Stimulated activated CD4-positive, alpha-beta T cell treated with anti-CD3 and anti-CD28 coated beads, Interleukin-1b, Interleukin-23, amount 100 ng/mL, for 4 hours (primary cell): ENCODE data around the gene NRL.

Source experiments
- DNase-seq, 2 donors: peaks; one replicate each; pipeline ENCODE4 v3.0.0-alpha.2; 2020; ENCODE audit warnings: low read depth in 2 of 2

Gene NRL

DNA sequence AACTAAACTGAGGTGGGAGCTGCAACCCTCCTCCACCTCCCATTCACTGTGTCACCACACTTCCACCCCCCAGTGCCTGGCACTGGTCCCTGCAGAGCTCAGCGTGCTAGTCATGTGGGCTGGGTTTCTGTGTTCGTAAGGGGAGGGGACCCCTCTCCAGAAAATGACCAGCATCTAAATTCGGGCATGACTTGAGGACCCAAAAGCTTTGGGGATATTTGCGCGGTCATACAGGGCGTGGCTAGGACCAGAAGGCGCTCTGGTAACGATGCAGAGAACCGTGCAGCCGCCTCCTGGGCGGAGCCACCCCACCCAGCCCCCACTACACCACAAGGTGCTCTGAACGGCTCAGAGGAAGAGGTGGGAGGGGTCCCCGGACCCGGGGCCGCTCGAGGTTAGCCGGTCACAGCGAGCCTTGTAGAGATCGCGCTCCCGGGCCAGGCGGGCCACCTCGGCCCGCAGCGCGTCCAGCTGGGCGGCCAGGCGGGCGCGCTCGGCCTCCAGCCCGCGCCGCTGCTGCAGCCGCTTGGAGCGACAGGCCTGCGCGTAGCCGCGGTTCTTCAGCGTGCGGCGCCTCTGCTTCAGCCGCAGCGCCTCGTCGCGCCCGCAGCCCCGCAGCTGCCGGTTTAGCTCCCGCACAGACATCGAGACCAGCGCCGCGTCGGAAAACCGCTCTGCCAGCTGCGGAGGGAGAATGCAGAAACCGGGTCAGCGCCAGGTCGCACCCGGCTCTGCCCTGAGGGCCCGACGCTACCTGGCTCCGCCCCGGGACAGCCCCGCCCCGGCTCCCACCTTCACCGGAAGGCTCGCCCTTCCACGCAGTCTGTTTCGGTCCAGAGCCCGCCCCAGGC is 33.6 kb downstream of the NRL start:
- DNase-seq, result peak; percentile 49 to 64

GRCh38 chr14:24080142-24080530 is 34.6 kb downstream of the NRL start:
- DNase-seq, result no peak

DNA sequence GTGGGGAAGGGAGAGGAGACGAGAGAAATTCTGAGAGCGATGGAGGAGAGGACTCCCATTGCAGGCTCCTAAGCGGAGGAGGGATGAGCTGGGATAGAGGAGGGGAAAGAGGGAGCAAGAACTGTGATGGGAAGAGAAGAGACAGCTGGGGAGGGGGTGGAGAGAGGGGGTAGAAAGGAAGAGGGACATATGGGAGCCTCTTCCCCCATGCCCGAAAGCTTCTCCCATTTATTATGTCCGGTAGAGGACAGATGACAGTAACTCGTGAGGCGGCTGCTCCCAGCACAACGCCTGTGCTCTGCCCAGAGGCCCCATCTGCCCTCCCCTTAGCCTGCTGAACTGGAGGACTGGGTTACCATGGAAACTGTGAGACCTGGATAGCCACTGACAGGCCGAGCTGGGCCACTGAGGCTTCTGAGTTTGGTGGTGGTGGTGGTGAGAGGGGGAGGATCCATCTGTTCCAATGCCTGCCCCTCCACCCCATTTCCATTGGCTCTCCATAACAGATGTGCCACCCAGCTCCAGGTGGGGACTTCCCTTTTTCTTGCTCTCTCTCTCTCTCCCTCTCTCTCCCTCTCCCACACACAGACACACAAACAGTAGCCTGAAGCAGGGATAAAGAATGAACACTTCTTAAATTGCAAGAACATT is 35.1 kb downstream of the NRL start:
- no peak for DNase-seq

GRCh38 chr14:24078146-24078545 is 36.6 kb downstream of the NRL start:
- DNase-seq, result no peak

GRCh38 chr14:24077086-24077485 is 37.7 kb downstream of the NRL start:
- no peak for DNase-seq

- no peak for DNase-seq
Measured at GRCh38 chr14:24076302-24076601, 38.5 kb downstream of the NRL start.

DNA sequence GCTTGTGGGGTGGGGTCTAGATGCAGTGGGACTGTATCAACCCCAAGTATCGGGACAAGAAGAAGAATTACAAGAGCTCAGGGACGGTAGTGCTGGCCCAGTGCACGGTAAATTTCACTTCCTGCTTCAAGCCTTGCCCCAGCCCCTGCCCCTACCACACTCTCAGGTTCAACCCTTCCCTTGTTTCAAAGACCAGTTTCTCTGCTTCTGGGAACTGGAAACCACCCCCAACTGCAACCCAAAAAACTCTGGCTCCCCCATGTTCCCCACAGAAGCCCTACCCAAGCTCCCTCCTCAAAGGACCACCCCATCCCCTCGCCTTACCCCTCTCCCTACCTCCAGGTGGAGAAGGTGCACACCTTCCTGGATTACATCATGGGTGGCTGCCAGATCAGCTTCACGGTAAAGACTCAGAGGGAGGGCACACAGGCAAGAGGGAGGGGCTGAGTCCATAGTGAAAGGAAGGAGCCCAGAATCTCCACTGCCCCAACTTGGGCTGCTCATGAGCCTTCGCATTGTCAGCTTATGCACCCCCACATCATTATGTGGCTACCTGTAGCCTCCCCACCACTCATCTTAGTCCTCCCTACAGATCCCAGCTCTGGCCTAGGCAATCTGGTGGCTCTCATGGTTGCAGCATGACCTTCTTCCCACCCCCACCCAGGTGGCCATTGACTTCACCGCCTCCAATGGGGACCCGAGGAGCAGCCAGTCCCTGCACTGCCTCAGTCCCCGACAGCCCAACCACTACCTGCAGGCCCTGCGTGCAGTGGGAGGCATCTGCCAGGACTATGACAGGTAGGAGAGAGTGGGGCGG is 39.1 kb downstream of the NRL start:
- no peak for DNase-seq

GRCh38 chr14:24074625-24075484 is 39.9 kb downstream of the NRL start:
- DNase-seq, result no peak

- DNase-seq, result no peak
Measured at GRCh38 chr14:24072881-24073877, 41.6 kb downstream of the NRL start.

DNA sequence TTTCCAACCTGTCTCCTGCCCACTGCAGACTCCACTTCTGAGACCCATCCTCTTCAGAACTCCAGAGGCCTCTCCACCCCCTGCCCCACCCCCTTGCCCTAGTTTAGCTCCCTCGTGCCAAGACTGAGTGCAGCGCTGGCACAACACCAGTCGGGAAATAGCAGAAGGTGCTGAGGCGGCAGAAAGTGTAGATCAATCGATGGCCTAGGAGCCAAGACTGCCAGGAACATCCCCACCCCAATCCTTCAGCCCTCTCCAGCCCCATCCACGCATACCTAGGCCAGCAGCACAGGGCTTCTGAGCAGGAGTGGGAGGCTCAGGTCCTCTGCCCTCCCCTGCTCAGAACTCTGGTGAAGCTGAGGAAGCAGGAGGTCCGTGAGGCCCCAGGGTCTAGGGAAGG is 42.3 kb downstream of the NRL start:
- no peak for DNase-seq

DNA sequence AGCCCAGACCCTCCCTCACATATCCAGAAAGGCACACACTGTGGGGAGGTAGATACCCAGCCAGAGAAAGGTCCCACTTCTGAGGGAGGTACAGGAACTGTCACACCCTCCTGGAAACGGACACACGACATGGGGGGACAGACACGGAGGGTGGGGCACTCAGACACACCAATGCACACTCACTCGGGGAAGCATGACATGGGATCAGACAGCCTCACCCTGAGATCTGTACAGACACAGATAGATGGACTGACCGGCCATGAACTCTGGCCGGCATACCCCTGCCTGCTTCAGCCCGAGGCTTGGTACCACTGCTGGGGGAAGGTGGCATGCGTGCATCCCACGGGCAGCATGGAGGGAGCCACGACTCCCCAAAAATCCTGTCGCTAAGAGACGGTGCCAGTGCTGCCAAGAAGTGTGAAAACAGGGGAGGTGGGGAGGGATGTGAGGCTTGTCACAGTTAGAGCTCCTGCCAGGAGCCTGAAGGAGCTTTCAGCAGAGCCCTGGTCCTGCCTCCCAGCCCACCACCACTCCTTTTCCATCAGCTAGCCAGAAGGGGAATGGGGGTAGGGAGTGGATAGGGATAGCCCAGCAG is 42.8 kb downstream of the NRL start:
- DNase-seq, result no peak

GRCh38 chr14:24071144-24071697 is 43.5 kb downstream of the NRL start, which contains the start of gene CPNE6:
TSS of gene CPNE6 (plus strand) at chr14:24071562. CDS start at chr14:24072937, 1,375 bp downstream.
- DNase-seq, result peak in 1 of 2 donors; percentile 18

GRCh38 chr14:24070285-24071143 is 44.2 kb downstream of the NRL start:
- DNase-seq, result no peak

DNA sequence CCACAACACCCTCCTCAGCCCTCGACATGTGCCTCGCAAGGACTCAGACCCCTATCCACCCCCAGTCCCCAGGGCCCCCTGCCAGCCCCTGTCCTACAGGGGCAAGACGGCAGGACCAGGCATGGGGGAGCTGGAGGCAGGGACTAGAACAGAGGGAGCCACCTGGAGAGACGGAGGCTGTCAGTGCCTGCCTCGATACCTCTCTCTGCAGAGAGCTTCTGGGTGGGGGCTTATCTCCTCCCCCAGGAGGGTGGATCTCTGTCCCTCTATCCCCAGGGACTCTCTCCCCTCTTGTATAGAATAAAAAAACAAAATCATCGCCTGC is 45.4 kb downstream of the NRL start:
- no peak for DNase-seq

DNA sequence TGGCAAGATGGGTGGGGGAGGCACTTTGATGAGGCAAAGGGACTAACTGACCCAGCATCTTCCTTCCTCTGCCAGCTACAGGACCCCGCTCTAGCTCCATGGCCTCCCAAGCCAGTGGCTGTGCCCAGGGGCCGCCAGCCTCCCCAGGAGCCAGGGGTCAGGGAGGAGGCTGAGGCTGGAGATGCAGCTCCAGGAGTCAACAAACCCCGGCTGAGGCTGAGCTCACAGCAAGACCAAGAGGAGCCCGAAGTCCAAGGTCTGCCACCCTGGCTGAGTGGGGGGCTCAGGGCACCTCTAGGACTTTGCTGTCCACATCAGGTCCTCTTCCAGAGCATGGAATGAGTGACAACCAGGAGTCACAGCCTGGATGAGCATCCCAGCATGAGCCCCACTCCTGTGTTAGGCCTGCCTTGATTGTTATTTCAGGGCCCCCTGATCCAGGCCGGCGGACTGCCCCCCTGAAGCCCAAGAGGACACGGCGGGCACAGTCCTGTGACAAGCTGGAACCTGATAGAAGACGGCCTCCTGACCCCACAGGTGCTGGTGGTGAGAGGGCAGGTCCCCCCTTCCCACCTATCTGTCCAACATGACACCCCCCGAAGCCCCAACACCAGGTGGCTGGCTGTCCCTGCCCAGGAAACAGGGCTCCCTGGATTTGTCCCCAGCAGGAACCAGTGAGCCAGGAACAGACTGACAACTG is 45.9 kb downstream of the NRL start:
- DNase-seq, result no peak

GRCh38 chr14:24067133-24068082 is 47.3 kb downstream of the NRL start:
- DNase-seq, result no peak

DNA sequence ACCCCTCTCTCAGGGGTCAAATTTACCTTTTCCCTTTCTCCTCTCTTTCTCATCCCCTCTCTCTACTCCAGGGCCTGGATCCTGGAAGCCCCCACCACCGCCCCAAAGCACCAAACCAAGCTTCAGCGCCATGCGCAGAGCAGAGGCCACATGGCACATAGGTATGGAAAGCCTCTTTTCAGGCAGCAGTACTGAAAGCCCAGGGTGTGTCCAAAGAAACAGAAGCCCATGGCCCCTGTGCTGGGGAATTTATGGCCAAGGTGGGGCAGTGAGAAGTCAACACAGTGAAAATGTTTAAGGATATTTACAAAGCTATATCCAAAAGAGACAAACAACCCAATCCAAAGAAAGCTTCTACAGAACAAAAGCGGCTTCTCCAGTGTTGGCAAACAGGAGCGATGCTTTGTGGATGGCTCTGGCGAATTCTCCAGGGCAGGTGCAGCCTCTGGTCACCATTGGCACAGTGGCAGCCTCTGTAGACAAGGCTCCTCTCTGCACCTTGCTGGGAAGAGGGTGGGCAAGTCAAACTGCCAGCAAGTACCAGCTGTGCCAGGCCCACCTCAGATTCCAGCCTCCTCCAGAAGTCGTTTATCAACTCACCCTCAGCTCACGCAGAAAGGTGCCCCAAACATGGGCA is 48.1 kb downstream of the NRL start:
- no peak for DNase-seq
